GM12878 (cell line): ENCODE measurements around the gene BORCS5. TPM values are rescaled to one million over a fixed set of nuclear protein-coding genes. Genes with fewer than 3 reads are reported as not detected.

Experiments
- ATAC-seq: fragments of 200-7000 bp; cut with Tn5 transposase; 3 replicates; pipeline ENCODE4 v1.9.1; 2020; ENCODE audit warnings: mild to moderate bottlenecking, moderate library complexity
- BruUV-seq: library from RNA; stranded (reverse); fragments of 400-500 nt; replicated peaks from 2 replicates; lab custom pipeline; 2021; lab: Mats Ljungman, UMichigan
- CTCF ChIA-PET: fragments of 300-600 bp; sonication (Branson Sonifier 250); formaldehyde crosslinking; extraction: SDS; loops from one replicate; lab custom pipeline; 2021; ENCODE audit warnings: inconsistent platforms; lab: Yijun Ruan, JAX
- POLR2A ChIA-PET: fragments of 350-600 bp; formaldehyde crosslinking; extraction: SDS; loops from one replicate; lab custom pipeline; 2021; ENCODE audit warnings: inconsistent platforms; lab: Charles Lee
- RAD21 ChIA-PET: fragments of 300-600 bp; sonication (Branson Sonifier 250); formaldehyde crosslinking; loops from one replicate; lab custom pipeline; 2023; ENCODE audit warnings: antibody characterized with exemption; ENCODE audit not compliant: unreplicated experiment; lab: Charles Lee
- SMC1A ChIA-PET: fragments of 300-600 bp; sonication (Branson Sonifier 250); formaldehyde crosslinking; loops from one replicate; lab custom pipeline; 2023; ENCODE audit not compliant: unreplicated experiment, uncharacterized antibody; lab: Charles Lee
- DNase-seq: peaks from one replicate; pipeline ENCODE4 v3.0.0-alpha.2; 2011; ENCODE audit warnings: low read depth, low spot score
- FAIRE-seq: peaks from 3 replicates; lab custom pipeline; 2011; peaks lifted over from hg19 to GRCh38; lab: Jason Lieb, UNC
- H2AFZ ChIP-seq: 2 replicates; pipeline ENCODE4 v1.6.0; 2011; ENCODE audit warnings: low read depth, low read length, control low read depth; ENCODE audit not compliant: control insufficient read depth
- H3K27ac ChIP-seq: 2 replicates; pipeline ENCODE4 v1.5.1; 2011; ENCODE audit warnings: control low read depth; ENCODE audit not compliant: control insufficient read depth, insufficient read depth
- H3K27me3 ChIP-seq, 2 experiments: replicated peaks in 1 of 2; 2 replicates each; pipeline versions ENCODE4 v1.6.0 to v1.6.1; 2011; ENCODE audit warnings: low read length in 1 of 2; ENCODE audit not compliant: control insufficient read depth in 2 of 2, insufficient read depth in 2 of 2
- H3K36me3 ChIP-seq, 2 experiments: 2 replicates each; pipeline ENCODE4 v1.5.1; 2011; ENCODE audit warnings: low read length in 1 of 2; ENCODE audit not compliant: control insufficient read depth in 2 of 2, insufficient read depth in 2 of 2
- H3K4me1 ChIP-seq: 2 replicates; pipeline ENCODE4 v1.6.1; 2011; ENCODE audit warnings: mild to moderate bottlenecking, low read length, moderate library complexity, mixed read lengths; ENCODE audit not compliant: control insufficient read depth, insufficient read depth
- H3K4me2 ChIP-seq: 2 replicates; pipeline ENCODE4 v1.6.0; 2011; ENCODE audit warnings: control low read depth; ENCODE audit not compliant: control insufficient read depth, insufficient read depth
- H3K4me3 ChIP-seq: fragments of 200-600 bp; sonication (generic); 2 replicates; pipeline ENCODE4 v1.5.1; 2016
- H3K79me2 ChIP-seq: 2 replicates; pipeline ENCODE4 v1.6.0; 2011; ENCODE audit warnings: low read length; ENCODE audit not compliant: control insufficient read depth, insufficient read depth
- H3K9ac ChIP-seq: 2 replicates; pipeline ENCODE4 v1.8.0; 2011; ENCODE audit warnings: low read length, control low read depth, mixed read lengths; ENCODE audit not compliant: control insufficient read depth, insufficient read depth
- H3K9me3 ChIP-seq: replicated peaks from 3 replicates; pipeline ENCODE4 v1.5.1; 2011; ENCODE audit warnings: mild to moderate bottlenecking, low read length; ENCODE audit not compliant: control insufficient read depth, insufficient read depth
- H4K20me1 ChIP-seq: 2 replicates; pipeline ENCODE4 v1.6.0; 2011; ENCODE audit not compliant: control insufficient read depth, insufficient read depth
- CHD1 ChIP-seq: IDR thresholded peaks from 2 replicates; pipeline ENCODE4 v1.6.1; 2012; ENCODE audit warnings: low read depth, low read length, improper control_type of control experiment
- CHD4 ChIP-seq: fragments of 200-600 bp; sonication (generic); IDR thresholded peaks from 2 replicates; pipeline ENCODE4 v1.6.1; 2016; ENCODE audit warnings: mild to moderate bottlenecking
- WGBS: methylation state at CpG from one replicate; pipeline ENCODE4 v1.1.6; 2016; ENCODE audit warnings: low lambda C conversion rate; ENCODE audit not compliant: insufficient replicate concordance, insufficient coverage; ENCODE audit errors: missing lambda C conversion rate; 5-methylcytosine and 5-hydroxymethylcytosine counted together
- in situ Hi-C: fragments of 300-500 bp; cut with MboI; formaldehyde crosslinking; loops from 9 replicates; pipeline ENCODE4 v1.14.3; 2018; ENCODE audit warnings: mixed read lengths
- intact Hi-C: fragments of 100-400 bp; cut with micrococcal nuclease; formaldehyde crosslinking; loops from one replicate; pipeline ENCODE4 v1.14.2; 2022; ENCODE audit not compliant: unreplicated experiment
- polyA plus RNA-seq, 11 experiments: library from polyadenylated mRNA; depleted of rRNA in 4 of 11; unstranded in 6 of 11; stranded (reverse) in 5 of 11; fragments of >200 nt; fragmentation: Nextera tagmentation in 4 of 11; fragmentation: Illumina TruSeq in 1 of 11; extraction: Ambion mirVana in 4 of 11; extraction: Trizol in 1 of 11; gene quantifications; 1 replicate in 1 of 11; 2 replicates in 10 of 11; pipeline versions ENCODE4 v1.2.1 to v1.2.3, GENCODE V29; 2011 to 2016; ENCODE audit warnings: inconsistent platforms in 2 of 11, missing spikeins in 2 of 11, low read depth in 1 of 11
- total RNA-seq, 4 experiments: library from RNA; depleted of rRNA in 3 of 4; stranded (reverse); fragments of >200 nt in 3 of 4; fragmentation: Illumina TruSeq in 1 of 4; extraction: Trizol in 1 of 4; gene quantifications; 2 replicates each; pipeline versions ENCODE4 v1.2.1 to v1.2.3, GENCODE V29; 2013 to 2021
- TF ChIP-seq, protein P1 (sequence below): fragments of 450-650 bp; IDR thresholded peaks from 2 replicates; pipeline ENCODE4 v1.6.1; 2017; ENCODE audit warnings: mild to moderate bottlenecking
- TF ChIP-seq, protein P2 (sequence below): fragments of 450-650 bp; formaldehyde crosslinking; IDR thresholded peaks from 2 replicates; pipeline ENCODE4 v1.5.0; 2022; ENCODE audit warnings: mild to moderate bottlenecking, missing genetic modification characterization
- TF ChIP-seq, protein P3 (sequence below): fragments of 450-650 bp; IDR thresholded peaks from 2 replicates; pipeline ENCODE4 v1.6.1; 2016; ENCODE audit warnings: mild to moderate bottlenecking
- TF ChIP-seq, protein P4 (sequence below): fragments of 450-650 bp; IDR thresholded peaks from 2 replicates; pipeline ENCODE4 v1.6.1; 2018; ENCODE audit warnings: mild to moderate bottlenecking, low read depth, moderate library complexity; ENCODE audit not compliant: partially characterized antibody
- TF ChIP-seq, protein P5 (sequence below): fragments of 450-650 bp; IDR thresholded peaks from 2 replicates; pipeline ENCODE4 v1.6.1; 2017; ENCODE audit warnings: mild to moderate bottlenecking, moderate library complexity

Gene BORCS5
- total and polyA plus RNA-seq, 10 of the 15 experiments (the other 5 are each of a cell fraction or from before 2014, with no cell fraction given), result 1.4 to 39.7 (median 16.1) TPM

DNA sequence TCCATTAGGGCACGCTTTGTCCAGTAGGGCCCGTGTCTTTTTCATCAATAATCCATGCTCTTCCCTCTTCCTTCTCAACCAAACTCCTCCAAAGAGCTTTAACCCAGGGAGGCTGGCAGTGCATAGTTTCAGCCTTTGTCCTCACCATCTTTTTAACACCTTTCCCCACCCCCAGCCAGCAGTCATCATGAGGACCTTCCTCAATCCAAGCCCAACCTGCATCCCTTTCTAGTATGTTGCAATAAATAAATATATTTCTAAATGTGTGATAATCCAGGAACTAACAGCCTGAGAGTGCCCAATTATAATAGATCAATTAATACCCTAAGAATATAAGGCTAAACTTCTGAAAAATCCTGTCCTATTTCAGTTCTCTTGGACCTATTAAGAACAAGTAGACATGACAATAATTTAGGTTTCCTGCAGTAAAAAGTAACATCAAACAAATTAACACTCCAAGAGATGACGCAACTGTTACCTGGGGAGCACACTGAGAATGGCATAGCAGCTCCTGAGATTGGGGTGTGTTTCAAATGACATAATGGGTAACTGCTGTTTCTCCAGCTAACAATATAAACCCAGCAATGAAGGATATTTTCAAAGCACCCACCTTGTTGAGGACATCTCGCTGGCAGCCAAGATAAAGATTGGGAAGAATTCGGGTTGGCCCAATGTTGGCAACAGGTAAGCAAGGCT lies 143.2 kb downstream of the BORCS5 start:
- Histone ChIP-seq H3K36me3 (peaks cover 0 to 17% of the 10 kb centered on the region in 2 experiments; a peak in 2 of 4 replicates), H4K20me1 (no peaks in the 10 kb centered on the region), H2AFZ (no peak overlapping the region), H3K27me3 (no peaks in the 10 kb centered on the region), H3K79me2 (peaks cover 25% of the 10 kb centered on the region), H3K9me3 (no peaks in the 10 kb centered on the region; the same call in 2 of the 3 replicates), H3K4me3 (no peak overlapping the region), H3K27ac (no peak overlapping the region), H3K9ac (no peak overlapping the region), H3K4me1 (peaks cover 20% of the 10 kb centered on the region), H3K4me2 (no peak overlapping the region)
- ChIA-PET CTCF (interaction anchor here (0.7 to 1.1 kb wide), 2 partner anchors 13 to 429 kb away, joined by 3 to 4 read pairs; no protein-coding TSS in a partner anchor), SMC1A (interaction anchor here (0.8 to 3.4 kb wide), 8 partner anchors 13 to 123 kb away, joined by 3 to 26 read pairs (median 6); no protein-coding TSS in a partner anchor), RAD21 (interaction anchor here (0.9 to 2.4 kb wide), 9 partner anchors 8 to 116 kb away, joined by 3 to 6 read pairs (median 6); no protein-coding TSS in a partner anchor), POLR2A (interaction anchor here (1.0 to 1.4 kb wide), 4 partner anchors 13 to 51 kb away, joined by 3 read pairs; no protein-coding TSS in a partner anchor)
- WGBS, result 88% methylated on average over 5 of the region's 5 CpGs
- TF ChIP-seq, protein P1, sequence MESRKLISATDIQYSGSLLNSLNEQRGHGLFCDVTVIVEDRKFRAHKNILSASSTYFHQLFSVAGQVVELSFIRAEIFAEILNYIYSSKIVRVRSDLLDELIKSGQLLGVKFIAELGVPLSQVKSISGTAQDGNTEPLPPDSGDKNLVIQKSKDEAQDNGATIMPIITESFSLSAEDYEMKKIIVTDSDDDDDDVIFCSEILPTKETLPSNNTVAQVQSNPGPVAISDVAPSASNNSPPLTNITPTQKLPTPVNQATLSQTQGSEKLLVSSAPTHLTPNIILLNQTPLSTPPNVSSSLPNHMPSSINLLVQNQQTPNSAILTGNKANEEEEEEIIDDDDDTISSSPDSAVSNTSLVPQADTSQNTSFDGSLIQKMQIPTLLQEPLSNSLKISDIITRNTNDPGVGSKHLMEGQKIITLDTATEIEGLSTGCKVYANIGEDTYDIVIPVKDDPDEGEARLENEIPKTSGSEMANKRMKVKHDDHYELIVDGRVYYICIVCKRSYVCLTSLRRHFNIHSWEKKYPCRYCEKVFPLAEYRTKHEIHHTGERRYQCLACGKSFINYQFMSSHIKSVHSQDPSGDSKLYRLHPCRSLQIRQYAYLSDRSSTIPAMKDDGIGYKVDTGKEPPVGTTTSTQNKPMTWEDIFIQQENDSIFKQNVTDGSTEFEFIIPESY, result no peak
- TF ChIP-seq, protein P2, sequence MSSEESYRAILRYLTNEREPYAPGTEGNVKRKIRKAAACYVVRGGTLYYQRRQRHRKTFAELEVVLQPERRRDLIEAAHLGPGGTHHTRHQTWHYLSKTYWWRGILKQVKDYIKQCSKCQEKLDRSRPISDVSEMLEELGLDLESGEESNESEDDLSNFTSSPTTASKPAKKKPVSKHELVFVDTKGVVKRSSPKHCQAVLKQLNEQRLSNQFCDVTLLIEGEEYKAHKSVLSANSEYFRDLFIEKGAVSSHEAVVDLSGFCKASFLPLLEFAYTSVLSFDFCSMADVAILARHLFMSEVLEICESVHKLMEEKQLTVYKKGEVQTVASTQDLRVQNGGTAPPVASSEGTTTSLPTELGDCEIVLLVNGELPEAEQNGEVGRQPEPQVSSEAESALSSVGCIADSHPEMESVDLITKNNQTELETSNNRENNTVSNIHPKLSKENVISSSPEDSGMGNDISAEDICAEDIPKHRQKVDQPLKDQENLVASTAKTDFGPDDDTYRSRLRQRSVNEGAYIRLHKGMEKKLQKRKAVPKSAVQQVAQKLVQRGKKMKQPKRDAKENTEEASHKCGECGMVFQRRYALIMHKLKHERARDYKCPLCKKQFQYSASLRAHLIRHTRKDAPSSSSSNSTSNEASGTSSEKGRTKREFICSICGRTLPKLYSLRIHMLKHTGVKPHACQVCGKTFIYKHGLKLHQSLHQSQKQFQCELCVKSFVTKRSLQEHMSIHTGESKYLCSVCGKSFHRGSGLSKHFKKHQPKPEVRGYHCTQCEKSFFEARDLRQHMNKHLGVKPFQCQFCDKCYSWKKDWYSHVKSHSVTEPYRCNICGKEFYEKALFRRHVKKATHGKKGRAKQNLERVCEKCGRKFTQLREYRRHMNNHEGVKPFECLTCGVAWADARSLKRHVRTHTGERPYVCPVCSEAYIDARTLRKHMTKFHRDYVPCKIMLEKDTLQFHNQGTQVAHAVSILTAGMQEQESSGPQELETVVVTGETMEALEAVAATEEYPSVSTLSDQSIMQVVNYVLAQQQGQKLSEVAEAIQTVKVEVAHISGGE (CRISPR knock-in tag), result no peak
- no peak for TF ChIP-seq CHD4
- TF ChIP-seq, protein P3, sequence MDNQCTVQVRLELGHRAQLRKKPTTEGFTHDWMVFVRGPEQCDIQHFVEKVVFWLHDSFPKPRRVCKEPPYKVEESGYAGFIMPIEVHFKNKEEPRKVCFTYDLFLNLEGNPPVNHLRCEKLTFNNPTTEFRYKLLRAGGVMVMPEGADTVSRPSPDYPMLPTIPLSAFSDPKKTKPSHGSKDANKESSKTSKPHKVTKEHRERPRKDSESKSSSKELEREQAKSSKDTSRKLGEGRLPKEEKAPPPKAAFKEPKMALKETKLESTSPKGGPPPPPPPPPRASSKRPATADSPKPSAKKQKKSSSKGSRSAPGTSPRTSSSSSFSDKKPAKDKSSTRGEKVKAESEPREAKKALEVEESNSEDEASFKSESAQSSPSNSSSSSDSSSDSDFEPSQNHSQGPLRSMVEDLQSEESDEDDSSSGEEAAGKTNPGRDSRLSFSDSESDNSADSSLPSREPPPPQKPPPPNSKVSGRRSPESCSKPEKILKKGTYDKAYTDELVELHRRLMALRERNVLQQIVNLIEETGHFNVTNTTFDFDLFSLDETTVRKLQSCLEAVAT, result no peak
- TF ChIP-seq, protein P4, sequence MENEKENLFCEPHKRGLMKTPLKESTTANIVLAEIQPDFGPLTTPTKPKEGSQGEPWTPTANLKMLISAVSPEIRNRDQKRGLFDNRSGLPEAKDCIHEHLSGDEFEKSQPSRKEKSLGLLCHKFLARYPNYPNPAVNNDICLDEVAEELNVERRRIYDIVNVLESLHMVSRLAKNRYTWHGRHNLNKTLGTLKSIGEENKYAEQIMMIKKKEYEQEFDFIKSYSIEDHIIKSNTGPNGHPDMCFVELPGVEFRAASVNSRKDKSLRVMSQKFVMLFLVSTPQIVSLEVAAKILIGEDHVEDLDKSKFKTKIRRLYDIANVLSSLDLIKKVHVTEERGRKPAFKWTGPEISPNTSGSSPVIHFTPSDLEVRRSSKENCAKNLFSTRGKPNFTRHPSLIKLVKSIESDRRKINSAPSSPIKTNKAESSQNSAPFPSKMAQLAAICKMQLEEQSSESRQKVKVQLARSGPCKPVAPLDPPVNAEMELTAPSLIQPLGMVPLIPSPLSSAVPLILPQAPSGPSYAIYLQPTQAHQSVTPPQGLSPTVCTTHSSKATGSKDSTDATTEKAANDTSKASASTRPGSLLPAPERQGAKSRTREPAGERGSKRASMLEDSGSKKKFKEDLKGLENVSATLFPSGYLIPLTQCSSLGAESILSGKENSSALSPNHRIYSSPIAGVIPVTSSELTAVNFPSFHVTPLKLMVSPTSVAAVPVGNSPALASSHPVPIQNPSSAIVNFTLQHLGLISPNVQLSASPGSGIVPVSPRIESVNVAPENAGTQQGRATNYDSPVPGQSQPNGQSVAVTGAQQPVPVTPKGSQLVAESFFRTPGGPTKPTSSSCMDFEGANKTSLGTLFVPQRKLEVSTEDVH, result no peak
- TF ChIP-seq, protein P5, sequence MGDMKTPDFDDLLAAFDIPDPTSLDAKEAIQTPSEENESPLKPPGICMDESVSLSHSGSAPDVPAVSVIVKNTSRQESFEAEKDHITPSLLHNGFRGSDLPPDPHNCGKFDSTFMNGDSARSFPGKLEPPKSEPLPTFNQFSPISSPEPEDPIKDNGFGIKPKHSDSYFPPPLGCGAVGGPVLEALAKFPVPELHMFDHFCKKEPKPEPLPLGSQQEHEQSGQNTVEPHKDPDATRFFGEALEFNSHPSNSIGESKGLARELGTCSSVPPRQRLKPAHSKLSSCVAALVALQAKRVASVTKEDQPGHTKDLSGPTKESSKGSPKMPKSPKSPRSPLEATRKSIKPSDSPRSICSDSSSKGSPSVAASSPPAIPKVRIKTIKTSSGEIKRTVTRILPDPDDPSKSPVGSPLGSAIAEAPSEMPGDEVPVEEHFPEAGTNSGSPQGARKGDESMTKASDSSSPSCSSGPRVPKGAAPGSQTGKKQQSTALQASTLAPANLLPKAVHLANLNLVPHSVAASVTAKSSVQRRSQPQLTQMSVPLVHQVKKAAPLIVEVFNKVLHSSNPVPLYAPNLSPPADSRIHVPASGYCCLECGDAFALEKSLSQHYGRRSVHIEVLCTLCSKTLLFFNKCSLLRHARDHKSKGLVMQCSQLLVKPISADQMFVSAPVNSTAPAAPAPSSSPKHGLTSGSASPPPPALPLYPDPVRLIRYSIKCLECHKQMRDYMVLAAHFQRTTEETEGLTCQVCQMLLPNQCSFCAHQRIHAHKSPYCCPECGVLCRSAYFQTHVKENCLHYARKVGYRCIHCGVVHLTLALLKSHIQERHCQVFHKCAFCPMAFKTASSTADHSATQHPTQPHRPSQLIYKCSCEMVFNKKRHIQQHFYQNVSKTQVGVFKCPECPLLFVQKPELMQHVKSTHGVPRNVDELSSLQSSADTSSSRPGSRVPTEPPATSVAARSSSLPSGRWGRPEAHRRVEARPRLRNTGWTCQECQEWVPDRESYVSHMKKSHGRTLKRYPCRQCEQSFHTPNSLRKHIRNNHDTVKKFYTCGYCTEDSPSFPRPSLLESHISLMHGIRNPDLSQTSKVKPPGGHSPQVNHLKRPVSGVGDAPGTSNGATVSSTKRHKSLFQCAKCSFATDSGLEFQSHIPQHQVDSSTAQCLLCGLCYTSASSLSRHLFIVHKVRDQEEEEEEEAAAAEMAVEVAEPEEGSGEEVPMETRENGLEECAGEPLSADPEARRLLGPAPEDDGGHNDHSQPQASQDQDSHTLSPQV, result no peak
- no peak for TF ChIP-seq CHD1
- no peak for ATAC-seq
- in situ Hi-C loops (no loop called here), intact Hi-C loops (loop anchor here (5.0 kb wide), 1 partner anchor 118 kb away; no protein-coding TSS in a partner anchor)
- no peak for DNase-seq
- FAIRE-seq, result no peak
- no TSS peak for BruUV-seq
